Posterior vena cava (tissue), 2 donors: ENCODE results near the gene RAB40B. TPM values are rescaled to one million over a fixed set of nuclear protein-coding genes. Genes with fewer than 3 reads are reported as not detected.

Source experiments
- DNase-seq: peaks from one replicate; pipeline ENCODE4 v3.0.0-alpha.2; 2020; ENCODE audit warnings: low spot score
- intact Hi-C, 2 donors: fragments of 100-400 bp; cut with DNase I; formaldehyde crosslinking; loops; one replicate each; pipeline versions ENCODE4 v1.14.1 to v1.14.2; 2022 to 2023
- total RNA-seq, 2 donors: library from RNA; stranded (reverse); fragmentation: NEBNext Ultra II Directional; extraction: Animal tissue kit (Norgen Biotek cat#: 25700); gene quantifications; one replicate each; pipeline ENCODE4 v1.2.1, GENCODE V29; 2021
- donor health status: DM: yes; HTN: yes; CAD: no.
- donor health status: DM: yes; HTN: yes; CAD: no.

Gene RAB40B
- total RNA-seq, 2 donors from 2014 or later = 4.2 to 6.3 TPM

GRCh38 chr17:82638183-82638773 lies 60.2 kb downstream of the RAB40B start:
- no peak for DNase-seq
- intact Hi-C loops = no loop called here

GRCh38 chr17:82636626-82637598 lies 61.6 kb downstream of the RAB40B start:
- intact Hi-C loops = no loop called here
- DNase-seq = no peak

- intact Hi-C loops = no loop called here
Measured at GRCh38 chr17:82633343-82633742, 65.2 kb downstream of the RAB40B start.

DNA sequence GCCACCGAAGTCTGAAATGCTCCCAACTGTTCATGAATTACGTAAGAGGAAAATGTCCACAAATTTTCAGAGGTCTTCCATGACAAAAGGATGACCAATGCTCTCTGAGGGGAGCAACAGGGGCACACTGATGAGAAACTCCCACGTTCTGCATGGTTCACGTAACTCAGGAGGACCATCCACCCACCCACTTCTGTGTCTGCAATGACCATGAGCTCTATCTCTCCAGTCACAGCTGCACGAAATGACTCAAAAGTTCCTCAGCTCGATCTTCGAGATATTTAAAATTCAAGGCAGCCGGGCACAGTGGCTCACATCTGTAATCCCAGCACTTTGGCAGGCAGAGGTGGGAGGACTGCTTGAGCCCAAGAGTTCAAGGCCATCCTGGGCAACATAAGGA lies 66.0 kb downstream of the RAB40B start:
- intact Hi-C loops = no loop called here
- no peak for DNase-seq

More at GRCh38 chr17:82633343-82633742, 65.2 kb downstream of the RAB40B start:
- DNase-seq = no peak

GRCh38 chr17:82631544-82631943 lies 67.0 kb downstream of the RAB40B start:
- DNase-seq = no peak
- intact Hi-C loops = no loop called here

GRCh38 chr17:82630212-82630611 lies 68.3 kb downstream of the RAB40B start:
- DNase-seq = no peak
- intact Hi-C loops = no loop called here

- intact Hi-C loops = no loop called here
- DNase-seq = no peak
Measured at GRCh38 chr17:82629748-82630147, 68.8 kb downstream of the RAB40B start.

DNA sequence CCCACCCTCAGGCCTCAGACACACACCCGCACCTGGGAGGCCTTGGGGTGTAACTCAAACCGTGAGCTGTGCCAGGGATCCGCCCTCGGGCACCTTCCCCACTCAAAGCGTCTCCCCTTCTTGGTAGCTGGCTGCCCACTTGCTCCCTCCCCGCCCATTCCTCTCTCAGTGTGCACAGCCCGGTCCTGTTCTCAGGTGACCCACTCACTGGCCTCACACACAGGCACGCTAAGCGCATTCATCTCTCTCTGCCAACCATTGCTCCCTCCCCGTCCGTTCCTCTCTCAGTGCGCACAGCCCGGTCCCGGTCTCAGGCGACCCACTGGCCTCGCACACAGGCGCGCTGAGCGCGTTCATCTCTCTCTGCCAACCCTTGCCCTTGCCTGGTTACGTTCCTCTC lies 71.1 kb downstream of the RAB40B start:
- intact Hi-C loops = no loop called here
- DNase-seq = no peak

DNA sequence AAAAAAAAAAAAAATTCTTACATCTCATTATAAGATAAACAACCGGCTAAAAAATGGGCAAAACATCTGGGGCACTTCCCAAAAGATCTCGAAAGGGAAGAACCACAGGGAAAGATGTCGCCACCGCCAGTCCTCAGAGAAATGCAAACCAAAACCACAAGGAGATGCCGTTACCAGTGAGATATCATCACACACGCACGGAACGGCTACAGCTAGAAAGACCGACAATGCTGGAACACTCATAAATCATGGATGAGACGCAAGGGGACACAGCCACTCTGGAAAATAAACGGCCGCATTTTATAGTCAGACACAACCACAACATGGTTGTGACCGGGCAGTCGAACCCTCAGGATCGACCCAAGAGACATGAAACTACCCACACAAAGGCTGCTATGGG lies 74.8 kb downstream of the RAB40B start:
- intact Hi-C loops = no loop called here
- no peak for DNase-seq

DNA sequence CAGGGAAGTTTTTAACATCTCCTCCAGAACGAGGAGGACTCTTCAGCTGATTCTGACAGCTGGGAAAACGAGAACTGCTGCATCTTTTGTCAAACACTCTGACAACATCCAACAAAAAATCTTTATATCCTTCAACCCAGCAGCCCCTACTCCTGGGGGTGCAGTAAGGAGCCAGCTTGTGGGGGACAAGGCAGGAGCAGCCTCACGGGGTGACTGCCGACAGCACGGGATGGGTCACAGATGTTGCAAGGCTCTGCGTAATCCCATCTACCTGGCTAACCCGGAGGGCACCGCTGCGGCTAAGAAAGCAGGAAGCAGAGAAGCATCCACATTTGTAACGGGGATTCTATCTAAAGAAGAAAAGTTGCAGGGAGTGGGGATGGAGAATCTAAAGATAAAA lies 78.9 kb downstream of the RAB40B start:
- no peak for DNase-seq
- intact Hi-C loops = no loop called here

DNA sequence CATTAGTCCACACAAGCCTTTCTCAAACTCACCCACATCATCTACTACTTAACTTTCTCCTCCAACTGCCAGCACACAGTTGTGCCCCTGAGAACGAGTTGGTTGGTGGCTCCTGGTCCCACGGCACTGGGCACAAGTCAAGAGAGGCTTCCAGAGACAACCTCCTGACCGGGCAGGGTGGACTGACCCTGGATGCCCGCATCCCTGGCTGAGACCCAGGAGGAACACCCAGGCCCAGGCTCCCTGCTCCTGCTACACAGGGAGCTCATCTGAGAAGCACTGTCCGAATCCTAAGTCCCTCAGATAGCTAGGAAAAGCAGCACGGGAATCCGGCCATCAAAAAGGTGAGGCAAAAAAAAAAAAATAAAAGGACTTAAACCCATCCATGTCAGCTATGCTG lies 79.3 kb downstream of the RAB40B start:
- no peak for DNase-seq
- intact Hi-C loops = no loop called here

- DNase-seq = no peak
- intact Hi-C loops = no loop called here
Measured at GRCh38 chr17:82616021-82616711, 82.3 kb downstream of the RAB40B start.

GRCh38 chr17:82615084-82616020 lies 83.1 kb downstream of the RAB40B start:
- DNase-seq = peak; percentile 54
- intact Hi-C loops = no loop called here

- intact Hi-C loops = no loop called here
Measured at GRCh38 chr17:82614095-82614631, 84.3 kb downstream of the RAB40B start.

GRCh38 chr17:82613283-82614094 lies 85.0 kb downstream of the RAB40B start:
- DNase-seq = no peak
- intact Hi-C loops = no loop called here

More at GRCh38 chr17:82614095-82614631, 84.3 kb downstream of the RAB40B start:
- DNase-seq = peak; percentile 42

GRCh38 chr17:82611140-82612058 lies 87.1 kb downstream of the RAB40B start:
- intact Hi-C loops = no loop called here
- no peak for DNase-seq

- no peak for DNase-seq
- intact Hi-C loops = no loop called here
Measured at GRCh38 chr17:82609655-82610054, 88.8 kb downstream of the RAB40B start.
